NB4 (cell line): ENCODE measurements around the gene ARL16.

Experiments
- MYC ChIP-seq: IDR thresholded peaks from 2 replicates; pipeline ENCODE4 v1.6.1; 2011; ENCODE audit warnings: low read depth, low read length
- POLR2A ChIP-seq: IDR thresholded peaks from 2 replicates; pipeline ENCODE4 v1.6.1; 2011; ENCODE audit warnings: mild to moderate bottlenecking; ENCODE audit not compliant: insufficient read length; ENCODE audit errors: extremely low read depth
- TF ChIP-seq, protein P1 (sequence below): IDR thresholded peaks from one replicate; pipeline ENCODE4 v1.5.1; 2012; ENCODE audit warnings: low read depth, low read length
- TF ChIP-seq, protein P2 (sequence below): IDR thresholded peaks from 2 replicates; pipeline ENCODE4 v1.6.1; 2011; ENCODE audit warnings: low read depth, low read length

DNA sequence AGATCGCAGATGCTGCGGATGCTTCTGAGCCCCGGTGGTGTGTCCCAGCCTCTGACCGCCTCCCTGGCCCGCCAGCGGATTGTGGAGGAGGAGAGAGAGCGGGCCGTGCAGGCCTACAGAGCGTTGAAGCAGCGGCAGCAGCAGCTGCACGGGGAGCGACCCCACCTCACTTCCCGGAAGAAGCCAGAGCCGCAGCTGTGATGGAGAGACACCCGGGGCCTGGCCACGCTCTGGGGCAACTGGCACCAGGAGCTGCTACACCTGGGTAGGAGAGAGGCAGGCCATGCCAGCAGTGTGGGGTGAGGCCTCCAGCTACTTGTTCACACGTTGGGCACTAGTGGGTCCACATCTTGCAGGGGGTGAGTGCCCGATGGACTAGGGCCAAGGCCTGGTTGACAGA lies 11.1 kb downstream of the ARL16 start:
- TF ChIP-seq, protein P1, sequence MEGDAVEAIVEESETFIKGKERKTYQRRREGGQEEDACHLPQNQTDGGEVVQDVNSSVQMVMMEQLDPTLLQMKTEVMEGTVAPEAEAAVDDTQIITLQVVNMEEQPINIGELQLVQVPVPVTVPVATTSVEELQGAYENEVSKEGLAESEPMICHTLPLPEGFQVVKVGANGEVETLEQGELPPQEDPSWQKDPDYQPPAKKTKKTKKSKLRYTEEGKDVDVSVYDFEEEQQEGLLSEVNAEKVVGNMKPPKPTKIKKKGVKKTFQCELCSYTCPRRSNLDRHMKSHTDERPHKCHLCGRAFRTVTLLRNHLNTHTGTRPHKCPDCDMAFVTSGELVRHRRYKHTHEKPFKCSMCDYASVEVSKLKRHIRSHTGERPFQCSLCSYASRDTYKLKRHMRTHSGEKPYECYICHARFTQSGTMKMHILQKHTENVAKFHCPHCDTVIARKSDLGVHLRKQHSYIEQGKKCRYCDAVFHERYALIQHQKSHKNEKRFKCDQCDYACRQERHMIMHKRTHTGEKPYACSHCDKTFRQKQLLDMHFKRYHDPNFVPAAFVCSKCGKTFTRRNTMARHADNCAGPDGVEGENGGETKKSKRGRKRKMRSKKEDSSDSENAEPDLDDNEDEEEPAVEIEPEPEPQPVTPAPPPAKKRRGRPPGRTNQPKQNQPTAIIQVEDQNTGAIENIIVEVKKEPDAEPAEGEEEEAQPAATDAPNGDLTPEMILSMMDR = no peak
- no peak for TF ChIP-seq POLR2A
- TF ChIP-seq, protein P2, sequence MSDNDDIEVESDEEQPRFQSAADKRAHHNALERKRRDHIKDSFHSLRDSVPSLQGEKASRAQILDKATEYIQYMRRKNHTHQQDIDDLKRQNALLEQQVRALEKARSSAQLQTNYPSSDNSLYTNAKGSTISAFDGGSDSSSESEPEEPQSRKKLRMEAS = no peak
- TF ChIP-seq MYC = no peak
